Sigmoid colon (tissue), 7 donors: Measurements from ENCODE around the gene DNAJA1. TPM values are rescaled to one million over a fixed set of nuclear protein-coding genes. Genes with fewer than 3 reads are reported as not detected.
A peak's percentile ranks its signal among the peaks of the same experiment; 100 is the strongest.

Source experiments
- DNase-seq: peaks from one replicate; pipeline ENCODE4 v3.0.0-alpha.2; 2019
- H3K27ac ChIP-seq, 4 donors: fragments of 200-600 bp; sonication (generic); one replicate each; pipeline ENCODE4 v1.5.1; 2016 to 2019; ENCODE audit warnings: mild to moderate bottlenecking in 1 of 4
- H3K27me3 ChIP-seq, 3 donors: fragments of 200-600 bp; sonication (generic); one replicate each; pipeline ENCODE4 v1.5.1; 2019; ENCODE audit warnings: mild to moderate bottlenecking in 1 of 3
- H3K36me3 ChIP-seq, 4 donors: fragments of 200-600 bp; sonication (generic); one replicate each; pipeline ENCODE4 v1.5.1; 2016 to 2019
- H3K4me1 ChIP-seq, 4 donors: fragments of 200-600 bp; sonication (generic); one replicate each; pipeline ENCODE4 v1.5.1; 2017 to 2019
- H3K4me3 ChIP-seq, 4 donors: fragments of 200-600 bp; sonication (generic); one replicate each; pipeline ENCODE4 v1.5.1; 2017 to 2019; ENCODE audit warnings: mild to moderate bottlenecking in 2 of 4, moderate library complexity in 1 of 4
- H3K9me3 ChIP-seq, 4 donors: fragments of 200-600 bp in 3 of 4; sonication (generic) in 3 of 4; one replicate each; pipeline versions ENCODE4 v1.5.1 to v1.6.1; 2013 to 2019
- CTCF ChIP-seq, 4 experiments: fragments of 450-650 bp in 3 of 4; fragments of 200-600 bp in 1 of 4; IDR thresholded peaks; one replicate each; pipeline ENCODE4 v1.5.1; 2016 to 2019; ENCODE audit warnings: antibody characterized with exemption in 4 of 4, mild to moderate bottlenecking in 3 of 4, moderate library complexity in 2 of 4
- EP300 ChIP-seq, 4 donors: sonication (generic); formaldehyde crosslinking; IDR thresholded peaks; one replicate each; pipeline ENCODE4 v1.6.1; 2017; ENCODE audit warnings: antibody characterized with exemption in 4 of 4
- POLR2A ChIP-seq, 2 donors: fragments of 450-650 bp; IDR thresholded peaks; one replicate each; pipeline ENCODE4 v1.6.1; 2016; ENCODE audit warnings: antibody characterized with exemption in 2 of 2, mild to moderate bottlenecking in 2 of 2, moderate library complexity in 2 of 2
- POLR2AphosphoS5 ChIP-seq, 4 donors: sonication (generic); formaldehyde crosslinking; IDR thresholded peaks; one replicate each; pipeline ENCODE4 v1.6.1; 2017; ENCODE audit warnings: antibody characterized with exemption in 4 of 4
- WGBS, 2 donors: extraction: QIAGEN DNeasy Blood & Tissue Kit; methylation state at CpG; one replicate each; pipeline ENCODE4 v1.1.7; 2013; 5-methylcytosine and 5-hydroxymethylcytosine counted together
- intact Hi-C: fragments of 100-400 bp; cut with DNase I; formaldehyde crosslinking; loops from one replicate; pipeline ENCODE4 v1.15.1; 2023
- polyA plus RNA-seq, 3 donors: library from polyadenylated mRNA; stranded (reverse); fragments of 200-250 nt; gene quantifications; one replicate each; pipeline ENCODE4 v1.2.3, GENCODE V29; 2013
- total RNA-seq, 4 donors: library from RNA; depleted of rRNA; stranded (reverse); fragments of >200 nt; gene quantifications; one replicate each; pipeline ENCODE4 v1.1.0, GENCODE V29; 2016
- donor health status: healthy with polysubstance abuse.
- donor health status: Bipolar disorder and iron deficiency.
- donor health status: healthy.

The DNAJA1 gene
- total and polyA plus RNA-seq, 7 donors: 49.0 to 102 (median 71.1) TPM

DNA sequence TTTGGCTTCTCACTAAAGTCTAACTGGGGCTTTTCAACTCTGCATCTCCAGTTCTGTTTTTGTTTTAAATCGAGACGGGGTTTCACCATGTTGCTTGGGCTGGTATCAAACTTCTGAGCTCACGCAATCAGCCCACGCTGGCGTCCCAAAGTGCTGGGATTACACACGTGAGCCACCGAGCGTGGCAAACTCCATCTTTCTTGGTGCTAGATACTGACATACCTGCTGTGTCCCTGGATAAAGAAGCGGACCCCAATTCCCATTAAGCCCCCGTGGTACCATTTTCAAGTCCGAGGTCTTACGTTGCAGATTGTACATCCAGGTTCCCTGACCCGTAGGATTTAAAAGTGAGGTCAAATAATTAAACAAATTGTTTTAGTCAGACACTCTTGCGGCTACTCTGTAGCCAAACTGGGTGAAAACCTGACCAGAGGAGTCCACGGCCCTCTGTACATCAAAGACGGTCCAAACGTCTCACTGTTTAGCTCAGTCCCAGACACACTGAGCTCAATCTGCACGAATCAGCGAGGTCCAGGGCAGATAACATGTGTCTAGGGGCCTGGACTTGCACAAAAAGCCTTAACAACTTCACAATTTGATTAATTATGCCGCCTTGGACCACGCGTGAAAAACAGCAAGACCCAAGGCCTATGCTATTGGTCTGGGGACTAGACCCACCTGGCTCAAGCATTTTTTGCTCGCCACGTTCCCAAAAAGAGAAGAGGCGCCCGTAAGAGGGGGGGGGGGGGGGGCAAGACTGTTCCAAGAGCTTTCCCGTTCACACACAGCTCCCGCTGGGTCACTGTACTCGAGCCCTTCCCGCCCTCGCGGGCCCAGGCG, 727 bp upstream of the DNAJA1 start:
- 8 to 21% methylated on average over 33 of the region's 33 CpGs for WGBS, 2 donors

DNA sequence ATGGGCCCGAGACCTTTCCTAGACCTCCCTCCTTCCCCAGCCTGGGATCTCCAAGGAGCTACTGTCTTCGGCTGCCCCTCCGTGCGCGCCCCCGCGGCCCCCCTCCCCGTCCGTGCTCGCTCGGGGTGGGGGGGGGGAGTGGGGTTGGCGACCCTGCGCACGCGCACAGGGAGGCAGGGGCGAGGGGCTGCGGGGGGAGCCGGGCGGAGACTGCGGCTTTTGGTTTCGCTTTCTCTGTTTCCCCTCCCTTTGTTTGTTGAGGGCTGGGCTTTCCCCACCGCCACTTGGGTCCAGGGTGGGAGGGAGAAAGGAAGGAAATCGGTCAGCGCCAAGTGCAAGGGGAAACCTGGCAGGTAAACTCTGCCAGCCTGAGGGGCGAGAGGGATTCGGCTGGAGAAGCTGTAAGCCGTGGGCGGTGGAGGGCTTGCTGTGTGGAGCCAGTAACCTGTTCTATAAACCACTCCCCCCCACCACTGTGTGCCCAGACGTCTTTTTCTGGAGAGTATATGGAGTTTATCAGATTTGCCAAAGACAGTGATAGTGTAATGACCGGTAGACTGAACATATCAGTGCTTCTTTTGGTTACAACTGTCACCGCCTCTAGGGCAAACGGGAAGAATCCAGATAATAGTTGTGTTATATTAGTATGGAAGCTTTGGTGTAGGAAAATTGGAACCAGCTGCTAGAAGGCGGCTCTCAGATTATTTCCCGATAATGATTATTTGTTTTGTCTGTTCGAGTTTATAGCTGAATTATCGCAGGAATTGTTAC, 684 bp downstream of the DNAJA1 start:
- H3K27ac ChIP-seq: peak overlapping the region; percentile 98 to 100 (median 99)
- no peak for TF ChIP-seq POLR2A (IDR thresholded peaks at IDR 0.05)
- peaks cover 0 to 31% (median 10%) of the 10 kb centered on the region in 4 donors for H3K36me3 ChIP-seq
- peak overlapping the region; percentile 97 to 100 (median 99) for H3K4me3 ChIP-seq
- H3K4me1 ChIP-seq: peaks cover 0 to 54% (median 51%) of the 10 kb centered on the region in 4 donors
- peak; percentile 78 for DNase-seq
- intact Hi-C loops: loop anchor here (1.0 to 5.0 kb wide), 2 partner anchors 24 to 52 kb away; partner anchors contain the start of genes APTX and SMU1
- H3K27me3 ChIP-seq: no peaks in the 10 kb centered on the region
- 1 to 4% methylated on average over 36 of the region's 36 CpGs for WGBS, 2 donors
- no peaks in the 10 kb centered on the region for H3K9me3 ChIP-seq

More for the DNA sequence above, 727 bp upstream of the DNAJA1 start:
- no peaks in the 10 kb centered on the region for H3K27me3 ChIP-seq
- no peaks in the 10 kb centered on the region for H3K9me3 ChIP-seq
- peak overlapping the region; percentile 98 to 100 (median 99) for H3K27ac ChIP-seq
- DNase-seq: peak; percentile 67
- H3K36me3 ChIP-seq: peaks cover 0 to 27% (median under 1%) of the 10 kb centered on the region in 4 donors
- intact Hi-C loops: no loop called here
- H3K4me1 ChIP-seq: peaks cover 0 to 54% (median 47%) of the 10 kb centered on the region in 4 donors
- H3K4me3 ChIP-seq: peak overlapping the region; percentile 97 to 100 (median 99)
- TF ChIP-seq POLR2AphosphoS5 (IDR thresholded peaks at IDR 0.05) (no peak), EP300 (IDR thresholded peaks at IDR 0.05) (no peak), POLR2A (IDR thresholded peaks at IDR 0.05) (no peak), CTCF (IDR thresholded peaks at IDR 0.05) (no peak)

DNA sequence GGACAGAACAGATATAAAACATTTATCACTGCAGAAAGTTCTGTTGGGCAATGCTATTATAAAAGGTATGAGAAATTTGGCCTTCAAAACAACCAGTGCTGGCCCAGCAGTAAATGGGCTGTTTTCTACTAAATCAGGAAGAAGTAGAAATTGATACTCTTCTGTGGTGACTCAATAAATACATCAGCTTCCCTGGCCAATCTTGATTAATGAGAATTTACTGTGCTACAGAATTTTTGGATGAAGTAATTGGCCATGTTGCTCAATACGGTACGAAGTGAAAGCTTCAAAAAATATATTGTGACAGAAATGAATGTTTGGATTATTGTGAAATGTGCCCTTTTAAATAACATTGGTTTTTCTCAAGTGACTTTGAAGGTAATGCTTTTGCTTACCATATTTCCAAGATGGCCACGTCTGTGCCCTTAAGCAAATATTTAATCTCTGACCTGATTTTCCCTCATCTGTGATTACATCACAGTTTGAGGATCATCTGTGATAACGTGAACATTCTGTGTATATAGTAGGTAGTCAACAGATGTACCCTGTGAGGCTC, 4.2 kb downstream of the DNAJA1 start:
- peaks cover 0 to 57% (median 42%) of the 10 kb centered on the region in 4 donors for H3K4me1 ChIP-seq
- no peaks in the 10 kb centered on the region for H3K9me3 ChIP-seq
- H3K27ac ChIP-seq: peak overlapping the region in 3 of 4 donors; percentile 8 to 50 (median 12)
- peak in 2 of 4 donors; percentile 13 to 15 for TF ChIP-seq POLR2AphosphoS5 (IDR thresholded peaks at IDR 0.05)
- no peak for TF ChIP-seq POLR2A (IDR thresholded peaks at IDR 0.05)
- WGBS, 2 donors: 38 to 52% methylated on average over 4 of the region's 4 CpGs
- peaks cover 0 to 67% (median 36%) of the 10 kb centered on the region in 4 donors for H3K36me3 ChIP-seq
- no peak for DNase-seq
- intact Hi-C loops: loop anchor here (5.0 kb wide), 1 partner anchor 48 kb away; the partner anchor contains the start of gene SMU1
- H3K4me3 ChIP-seq: no peak overlapping the region
- no peaks in the 10 kb centered on the region for H3K27me3 ChIP-seq

DNA sequence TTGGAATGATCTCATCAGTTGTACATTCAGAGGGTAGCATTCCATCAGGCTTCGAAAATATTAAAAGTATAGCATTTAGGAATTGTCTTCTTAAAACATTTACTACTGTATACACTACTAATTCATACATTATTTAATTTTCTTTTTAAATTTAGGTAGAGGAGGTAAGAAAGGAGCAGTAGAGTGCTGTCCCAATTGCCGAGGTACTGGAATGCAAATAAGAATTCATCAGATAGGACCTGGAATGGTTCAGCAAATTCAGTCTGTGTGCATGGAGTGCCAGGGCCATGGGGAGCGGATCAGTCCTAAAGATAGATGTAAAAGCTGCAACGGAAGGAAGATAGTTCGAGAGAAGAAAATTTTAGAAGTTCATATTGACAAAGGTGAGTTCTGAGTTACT, 5.2 kb downstream of the DNAJA1 start:
- H3K4me1 ChIP-seq: peaks cover 0 to 55% (median 41%) of the 10 kb centered on the region in 4 donors
- H3K4me3 ChIP-seq: no peak overlapping the region
- no peaks in the 10 kb centered on the region for H3K9me3 ChIP-seq
- DNase-seq: no peak
- H3K36me3 ChIP-seq: peaks cover 4 to 77% (median 46%) of the 10 kb centered on the region in 4 donors
- TF ChIP-seq EP300 (IDR thresholded peaks at IDR 0.05): no peak
- no peak for TF ChIP-seq POLR2A (IDR thresholded peaks at IDR 0.05)
- no peak for TF ChIP-seq CTCF (IDR thresholded peaks at IDR 0.05)
- TF ChIP-seq POLR2AphosphoS5 (IDR thresholded peaks at IDR 0.05): no peak
- intact Hi-C loops: no loop called here
- WGBS, 2 donors: 92 to 94% methylated on average over 5 of the region's 5 CpGs
- H3K27me3 ChIP-seq: no peaks in the 10 kb centered on the region
- no peak overlapping the region for H3K27ac ChIP-seq

DNA sequence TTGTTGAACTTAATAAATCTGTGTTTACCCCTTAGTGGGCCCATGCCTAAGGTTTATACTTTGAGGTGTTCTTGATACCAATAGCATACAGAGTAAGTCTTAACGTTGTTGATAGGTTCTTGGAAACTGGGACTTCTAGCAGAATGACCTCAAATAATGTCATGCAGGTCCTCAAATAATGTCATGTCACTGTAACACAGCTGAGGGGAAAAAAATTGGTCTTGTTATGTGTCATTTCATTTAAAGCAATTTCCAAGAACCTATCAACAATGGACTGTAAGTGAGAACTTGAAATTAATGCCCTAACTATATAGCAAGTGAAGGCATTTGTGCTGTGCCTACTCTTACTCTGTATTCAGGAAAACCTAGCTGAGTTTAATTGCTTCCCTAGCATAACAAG, 7.2 kb downstream of the DNAJA1 start:
- 65 to 79% methylated on average over 1 of the region's 1 CpG for WGBS, 2 donors
- no peaks in the 10 kb centered on the region for H3K27me3 ChIP-seq
- H3K27ac ChIP-seq: no peak overlapping the region
- H3K9me3 ChIP-seq: no peaks in the 10 kb centered on the region
- DNase-seq: no peak
- H3K4me3 ChIP-seq: no peak overlapping the region
- peaks cover 0 to 43% (median 27%) of the 10 kb centered on the region in 4 donors for H3K4me1 ChIP-seq
- peaks cover 23 to 95% (median 65%) of the 10 kb centered on the region in 4 donors for H3K36me3 ChIP-seq
- TF ChIP-seq CTCF (IDR thresholded peaks at IDR 0.05): no peak
- no peak for TF ChIP-seq POLR2AphosphoS5 (IDR thresholded peaks at IDR 0.05)
- TF ChIP-seq POLR2A (IDR thresholded peaks at IDR 0.05): no peak
- TF ChIP-seq EP300 (IDR thresholded peaks at IDR 0.05): no peak
- intact Hi-C loops: no loop called here
